CMK (cell line): Measurements from ENCODE around the gene C19orf38.

Experiments used
- DNase-seq: peaks from one replicate; pipeline ENCODE4 v3.0.0-alpha.2; 2010; ENCODE audit warnings: low read depth

Gene C19orf38, protein sequence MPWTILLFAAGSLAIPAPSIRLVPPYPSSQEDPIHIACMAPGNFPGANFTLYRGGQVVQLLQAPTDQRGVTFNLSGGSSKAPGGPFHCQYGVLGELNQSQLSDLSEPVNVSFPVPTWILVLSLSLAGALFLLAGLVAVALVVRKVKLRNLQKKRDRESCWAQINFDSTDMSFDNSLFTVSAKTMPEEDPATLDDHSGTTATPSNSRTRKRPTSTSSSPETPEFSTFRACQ

DNA sequence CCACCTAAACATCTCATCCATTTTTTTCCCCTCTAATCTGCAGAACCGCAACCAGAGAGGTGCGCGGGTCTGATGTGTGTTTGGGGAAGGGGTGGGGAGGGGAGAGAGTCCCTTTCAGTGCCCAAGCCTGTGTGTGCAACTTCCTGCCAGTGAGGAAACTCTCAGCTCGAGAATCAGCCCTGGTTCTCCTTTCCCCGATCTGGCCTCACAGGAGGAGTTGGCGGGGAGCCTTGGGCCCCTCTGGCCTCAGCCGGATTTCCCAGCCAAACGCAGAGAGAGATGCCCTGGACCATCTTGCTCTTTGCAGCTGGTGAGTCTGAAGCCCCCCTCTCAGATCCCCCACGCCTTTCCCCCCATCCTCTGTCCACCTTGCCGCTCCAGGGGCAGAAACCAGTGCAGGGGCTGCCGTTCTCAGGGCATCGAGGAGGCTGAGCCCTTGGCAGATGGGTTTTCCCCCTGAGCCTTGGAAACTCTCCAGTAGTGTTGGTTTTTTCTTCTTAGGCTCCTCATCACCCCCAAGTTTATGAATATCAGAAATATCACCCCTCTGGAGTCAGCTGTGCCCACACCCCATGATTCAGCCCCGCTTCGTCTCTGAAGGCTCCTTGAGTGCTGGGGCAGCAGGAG lies at the start of gene C19orf38:
C19orf38 (plus strand) TSS at position 186 of the 627 bp plus-strand sequence; CDS start at position 280, 94 bp downstream.
- DNase-seq: no peak

DNA sequence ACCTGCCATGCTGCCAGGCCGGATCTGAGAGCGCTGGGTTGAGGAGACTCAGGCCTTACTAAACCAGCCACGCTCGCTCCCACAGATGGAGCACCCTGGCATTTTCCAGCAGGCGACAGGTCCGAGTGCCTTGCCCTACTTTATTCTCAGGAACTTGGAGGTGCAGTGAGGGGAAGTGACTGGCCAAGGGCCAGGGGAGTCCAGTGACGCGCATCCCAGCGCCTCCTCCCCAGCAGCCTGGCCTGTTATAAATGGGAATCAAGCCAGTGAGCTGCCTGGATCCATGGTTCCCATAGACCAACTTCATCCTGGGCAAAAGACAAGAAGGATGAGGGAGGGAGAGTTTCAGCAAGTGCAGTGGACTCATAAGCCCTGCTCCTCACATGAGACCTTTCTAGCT lies 47.7 kb upstream of the C19orf38 start:
- DNase-seq: no peak

DNA sequence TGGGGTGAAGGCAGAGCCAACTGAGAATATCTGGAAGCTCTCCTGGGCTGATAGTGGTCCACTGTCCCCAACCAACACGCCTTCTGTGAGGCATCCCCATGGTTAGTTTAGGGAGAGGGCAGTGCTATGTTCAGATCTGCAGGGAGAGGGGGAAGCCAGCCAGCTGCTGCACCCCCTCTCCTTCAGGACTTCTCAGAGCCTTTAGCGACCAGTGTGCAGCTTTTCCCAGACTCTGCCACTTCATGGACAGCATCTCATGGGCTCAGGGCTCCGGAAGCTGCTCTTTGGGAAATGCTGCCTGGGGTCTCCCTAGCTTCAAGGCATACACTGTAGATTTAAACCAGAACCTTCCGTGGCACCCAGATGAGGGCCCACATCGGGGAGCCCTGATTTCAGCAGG lies 45.7 kb upstream of the C19orf38 start:
- DNase-seq: no peak

DNA sequence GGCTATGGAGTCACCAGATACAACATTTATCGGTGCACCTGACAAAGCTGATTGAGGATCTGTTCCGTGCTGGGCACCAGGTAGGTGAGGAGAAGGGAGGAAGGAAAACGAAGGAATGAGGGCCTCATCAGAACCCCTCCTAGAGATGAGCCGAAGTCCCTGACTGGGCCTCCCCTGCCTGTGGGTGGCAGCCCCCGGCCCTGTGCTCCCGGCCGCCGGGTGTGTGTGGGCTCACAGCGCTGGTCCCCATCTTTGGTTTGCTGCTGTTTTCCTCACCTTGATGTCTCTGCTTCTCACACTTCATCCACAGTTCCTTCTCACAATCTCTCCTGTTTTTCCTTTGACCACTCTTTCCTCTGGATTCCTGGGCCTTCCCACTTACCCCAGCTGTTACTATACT lies 45.0 kb upstream of the C19orf38 start:
- no peak for DNase-seq

DNA sequence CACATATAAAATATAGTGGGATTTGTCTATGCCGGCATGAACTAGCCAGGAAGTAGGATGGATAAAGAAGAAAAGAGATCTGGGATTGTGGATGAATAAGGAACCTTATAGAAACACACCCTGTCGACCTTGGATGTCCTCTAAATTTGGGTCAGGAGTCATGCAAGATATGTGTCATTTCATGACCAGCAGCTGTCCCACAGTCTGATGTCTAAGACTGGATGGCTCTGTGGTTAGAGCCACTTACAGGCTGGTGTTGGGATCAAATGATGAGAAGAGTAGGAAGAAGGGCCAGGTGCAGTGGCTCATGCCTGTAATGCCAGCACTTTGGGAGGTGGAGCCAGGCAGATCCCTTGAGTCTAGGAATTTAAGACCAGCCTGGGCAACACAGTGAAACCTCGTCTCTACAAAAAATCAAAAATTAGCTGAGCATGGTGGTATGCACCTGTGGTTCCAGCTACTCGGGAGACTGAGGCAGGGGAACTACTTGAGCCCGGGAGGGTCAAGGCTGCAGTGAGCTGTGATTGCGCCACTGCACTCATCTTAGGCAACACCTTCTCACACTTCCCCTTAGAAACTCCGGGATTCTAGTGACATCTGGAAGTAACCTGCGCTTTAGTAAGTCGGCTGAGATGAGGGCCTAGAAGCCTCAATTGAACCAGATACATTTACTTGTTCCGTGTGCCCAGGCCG lies 43.0 kb upstream of the C19orf38 start:
- DNase-seq: no peak

DNA sequence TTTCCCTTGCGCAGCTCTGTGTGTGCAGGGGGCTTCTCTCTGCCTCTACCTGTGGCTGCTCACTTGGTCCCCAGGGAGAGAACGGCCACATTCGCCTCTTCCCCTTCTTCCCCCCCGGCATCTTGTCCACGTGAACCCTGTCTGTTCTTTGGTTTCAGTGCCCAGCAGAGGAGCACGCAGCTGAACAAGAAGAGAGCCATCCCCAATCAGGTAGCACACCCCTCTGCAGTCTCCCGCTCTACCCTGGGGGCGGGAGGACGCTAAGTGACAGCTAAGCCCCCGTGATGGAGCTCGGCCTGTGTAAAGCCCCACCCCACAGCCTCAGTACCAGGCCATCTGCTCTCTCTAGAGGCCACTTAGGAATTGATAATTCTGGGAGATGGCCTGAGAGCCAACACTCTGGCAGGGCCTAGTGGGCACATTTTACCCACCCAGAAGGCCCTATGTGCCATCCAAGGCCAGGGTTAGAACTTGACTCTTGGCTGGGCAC lies 42.4 kb upstream of the C19orf38 start:
- no peak for DNase-seq

DNA sequence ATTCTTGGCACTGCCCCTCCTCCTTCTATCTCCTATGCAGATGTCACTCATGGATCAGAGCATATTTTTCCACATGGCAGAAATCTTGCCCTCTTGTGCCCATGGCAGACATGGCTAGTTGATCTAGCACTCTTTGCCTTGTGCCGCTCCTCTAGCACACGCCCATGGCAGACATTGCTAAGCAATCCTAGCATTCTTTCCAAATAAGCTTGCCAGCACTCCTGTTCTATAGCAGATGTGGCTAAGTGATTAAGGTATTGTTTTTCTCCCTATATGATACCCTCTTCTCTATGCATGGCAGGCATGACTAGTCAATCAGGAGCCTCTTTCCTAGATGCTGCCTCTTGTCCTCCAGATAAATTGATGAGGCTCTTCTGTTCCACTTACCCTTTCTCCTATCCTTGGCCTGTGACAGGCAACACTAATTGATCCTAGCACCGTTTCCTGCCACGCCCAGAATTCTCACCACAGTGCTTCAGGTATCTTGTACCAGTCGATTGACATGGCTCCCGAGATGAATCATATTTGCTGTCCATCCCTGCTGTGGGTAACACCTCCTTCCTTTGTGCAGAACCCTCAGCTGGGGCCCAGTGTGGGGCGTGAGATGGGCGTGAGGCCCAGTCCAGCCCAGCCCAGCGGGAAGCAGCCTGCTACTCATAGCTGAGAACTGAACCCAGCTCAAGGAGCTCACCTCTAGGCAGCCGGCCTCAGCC lies 39.1 kb upstream of the C19orf38 start:
- DNase-seq: peak; percentile 49

DNA sequence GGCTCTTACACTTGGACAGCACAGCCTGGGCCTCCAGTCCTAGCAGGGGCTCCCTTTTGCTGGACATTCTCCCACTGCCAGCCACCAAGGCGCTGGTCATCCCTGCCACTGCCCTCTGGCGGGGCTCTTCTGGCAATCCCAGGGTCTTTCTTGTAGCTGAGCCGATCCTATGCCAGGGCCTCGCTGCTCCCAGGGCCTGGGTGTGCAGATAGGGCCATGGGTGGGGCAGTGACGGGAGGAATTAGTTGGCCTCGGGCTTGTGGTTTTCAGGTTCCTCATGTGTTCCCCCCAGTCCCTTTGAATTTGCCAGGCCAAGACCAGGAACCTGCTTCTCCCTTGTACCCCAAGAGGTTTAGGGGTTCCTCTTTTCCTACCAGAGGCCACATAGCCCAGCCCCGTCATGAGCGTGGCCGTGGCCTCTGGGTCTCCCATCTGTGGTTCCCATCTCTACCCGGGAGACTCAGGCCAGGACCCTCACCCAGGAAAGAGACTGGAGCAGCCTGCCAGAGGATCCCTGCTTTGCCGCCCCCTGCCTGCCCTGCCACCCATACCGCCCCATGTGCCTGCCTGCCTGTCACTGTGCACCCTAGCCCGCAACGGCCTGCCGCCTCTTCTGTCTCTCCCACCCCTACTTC lies 38.4 kb upstream of the C19orf38 start:
- DNase-seq: peak; percentile 46

DNA sequence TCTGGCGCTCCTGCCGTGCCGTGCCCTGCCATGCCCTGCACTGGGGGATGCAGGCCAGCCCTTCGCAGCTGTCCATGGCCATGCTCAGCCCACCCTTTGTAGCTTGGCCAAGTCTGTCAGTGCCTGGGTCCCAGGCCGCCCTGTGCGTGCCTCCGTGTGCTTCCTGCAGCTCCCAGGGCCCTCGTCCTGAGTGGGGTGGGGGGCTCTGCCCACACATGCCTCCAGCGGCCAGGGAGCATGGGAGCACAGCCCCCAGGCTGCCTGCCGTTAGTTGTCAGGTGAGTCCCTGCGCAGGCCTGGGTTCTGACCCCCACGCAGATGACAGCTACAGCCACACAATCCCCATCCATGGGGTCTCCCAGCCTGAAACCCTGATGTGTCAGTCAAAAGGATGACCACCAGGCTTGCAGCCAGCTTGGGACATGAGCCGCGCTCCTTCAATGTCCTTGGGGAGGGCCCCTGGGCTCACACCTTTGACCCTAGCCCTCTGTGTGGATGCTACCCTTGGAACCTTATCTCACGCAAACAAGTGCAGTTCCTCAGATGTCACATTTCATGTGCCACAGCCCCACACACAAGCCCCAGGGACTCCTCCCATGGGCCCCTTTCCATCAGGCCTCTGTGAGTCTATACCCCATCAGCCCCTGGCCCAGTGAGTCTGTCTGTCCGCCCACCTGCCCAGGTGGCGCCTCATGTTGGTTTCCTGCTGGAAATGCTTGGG lies 36.7 kb upstream of the C19orf38 start:
- no peak for DNase-seq

DNA sequence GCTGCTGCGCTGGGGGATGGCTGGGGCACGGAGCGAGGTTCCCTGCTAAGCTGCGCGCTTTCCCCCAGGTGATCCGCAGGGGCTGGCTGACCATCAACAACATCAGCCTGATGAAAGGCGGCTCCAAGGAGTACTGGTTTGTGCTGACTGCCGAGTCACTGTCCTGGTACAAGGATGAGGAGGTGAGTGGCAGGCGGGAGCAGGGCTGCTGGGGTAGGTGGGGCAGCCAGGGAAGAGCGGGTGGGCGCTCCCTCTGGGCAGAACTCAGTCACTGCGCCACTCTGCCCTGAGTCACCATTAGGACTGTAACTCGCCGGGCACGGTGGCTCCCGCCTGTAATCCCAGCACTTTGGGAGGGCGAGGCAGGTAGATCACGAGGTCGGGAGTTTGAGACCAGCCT lies 36.0 kb upstream of the C19orf38 start:
- DNase-seq: peak; percentile 38

DNA sequence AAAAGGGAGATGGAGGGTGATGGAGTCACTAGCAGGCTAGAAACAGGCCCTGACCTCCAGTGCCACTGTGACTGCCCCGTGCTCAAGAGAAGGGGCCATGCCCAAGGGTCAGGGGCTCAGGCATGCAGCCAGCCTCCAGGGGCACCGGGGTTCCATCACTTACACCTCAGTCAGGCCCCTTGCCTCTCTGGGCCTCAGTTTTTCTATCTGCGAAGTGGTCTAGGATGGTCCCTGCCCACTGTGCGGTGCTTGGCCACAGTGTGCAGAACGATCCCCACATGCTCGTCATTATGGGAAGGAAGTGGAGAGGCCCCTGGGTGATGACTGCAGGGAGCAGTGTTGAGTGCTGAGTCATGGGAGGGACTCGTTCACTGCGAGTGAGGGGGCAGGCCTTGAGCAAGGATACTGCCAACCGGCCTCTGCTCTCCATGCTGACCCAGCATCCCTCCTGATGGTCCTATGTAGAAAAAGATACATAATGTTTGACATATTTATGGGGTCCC lies 35.3 kb upstream of the C19orf38 start:
- DNase-seq: peak; percentile 86

DNA sequence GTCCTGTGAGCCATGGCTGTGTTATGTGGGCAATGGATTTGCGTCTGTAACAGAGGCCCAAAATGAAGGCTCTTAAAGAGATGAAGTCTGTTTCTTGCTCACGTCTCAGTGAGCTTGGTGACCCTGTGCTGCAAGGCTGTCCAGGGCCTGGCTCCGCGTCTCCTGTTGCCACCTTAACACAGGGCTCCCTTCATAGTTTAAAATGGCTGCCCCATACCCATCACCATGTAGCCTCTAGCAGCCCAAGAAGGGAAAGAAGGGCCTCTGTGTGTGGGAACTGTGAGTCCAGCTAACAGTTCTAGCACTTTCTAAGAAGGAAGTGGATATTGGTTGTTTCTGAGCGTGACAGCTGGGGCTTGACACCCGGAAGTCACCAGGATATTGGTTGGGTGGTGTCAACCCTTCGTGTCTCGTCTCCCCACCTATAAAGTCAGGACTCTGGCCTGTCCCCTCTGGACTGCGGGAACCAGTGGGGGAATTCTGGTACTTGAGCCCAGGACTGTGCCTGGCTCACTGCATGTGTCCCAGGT lies 33.1 kb upstream of the C19orf38 start:
- DNase-seq: no peak

DNA sequence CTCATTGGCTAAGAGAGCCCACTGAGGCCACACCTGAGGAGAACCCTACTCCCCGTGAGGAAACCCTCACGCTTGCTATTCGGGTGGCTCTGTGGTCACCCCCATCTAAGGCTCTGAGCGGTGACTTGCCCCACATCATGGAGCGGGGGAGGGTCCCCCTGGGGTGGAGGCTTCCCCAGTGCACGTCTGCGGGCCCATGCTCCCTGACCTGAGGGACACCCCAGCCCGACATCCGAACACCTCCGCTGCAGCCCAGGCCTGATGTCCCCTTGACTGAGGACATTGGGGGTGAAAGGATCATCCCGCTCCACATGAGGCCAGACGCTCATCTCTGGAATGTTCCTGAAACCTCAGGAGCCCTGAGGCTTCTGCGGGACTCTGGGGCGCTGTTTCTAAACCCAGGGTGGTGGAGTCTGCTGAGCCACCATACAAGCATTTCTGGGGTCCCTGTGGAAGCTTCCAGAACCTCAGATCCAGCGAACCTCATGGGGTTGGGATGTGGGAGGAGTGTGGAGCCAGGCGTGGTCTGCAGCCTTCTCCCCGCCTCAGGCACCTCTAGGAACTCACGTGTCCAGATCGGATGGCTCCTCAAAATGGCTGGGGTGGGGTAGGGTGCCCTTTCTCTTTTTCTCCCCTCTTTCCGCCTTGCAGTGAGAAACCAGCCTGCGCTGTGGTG lies 32.1 kb upstream of the C19orf38 start:
- DNase-seq: no peak

DNA sequence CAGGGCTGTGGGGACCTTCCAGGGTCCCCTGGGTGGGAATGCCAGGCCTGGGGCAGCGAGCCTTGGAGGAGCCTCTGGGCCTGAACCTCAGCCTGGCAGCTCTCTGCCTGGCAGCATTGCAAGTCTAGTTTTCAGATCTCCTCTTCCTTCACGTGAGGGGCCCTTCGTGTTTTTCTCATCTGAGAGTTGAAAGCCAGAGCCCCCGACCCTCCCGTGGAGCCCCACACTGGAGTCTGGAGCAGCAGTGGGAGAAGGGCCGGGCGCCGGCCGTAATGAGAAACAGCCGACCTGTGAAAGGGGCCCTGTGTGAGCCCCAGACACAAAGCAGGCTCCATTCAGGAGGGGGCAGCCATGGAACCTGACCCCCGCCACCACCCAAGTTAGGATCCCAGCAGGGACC lies 31.5 kb upstream of the C19orf38 start:
- no peak for DNase-seq

DNA sequence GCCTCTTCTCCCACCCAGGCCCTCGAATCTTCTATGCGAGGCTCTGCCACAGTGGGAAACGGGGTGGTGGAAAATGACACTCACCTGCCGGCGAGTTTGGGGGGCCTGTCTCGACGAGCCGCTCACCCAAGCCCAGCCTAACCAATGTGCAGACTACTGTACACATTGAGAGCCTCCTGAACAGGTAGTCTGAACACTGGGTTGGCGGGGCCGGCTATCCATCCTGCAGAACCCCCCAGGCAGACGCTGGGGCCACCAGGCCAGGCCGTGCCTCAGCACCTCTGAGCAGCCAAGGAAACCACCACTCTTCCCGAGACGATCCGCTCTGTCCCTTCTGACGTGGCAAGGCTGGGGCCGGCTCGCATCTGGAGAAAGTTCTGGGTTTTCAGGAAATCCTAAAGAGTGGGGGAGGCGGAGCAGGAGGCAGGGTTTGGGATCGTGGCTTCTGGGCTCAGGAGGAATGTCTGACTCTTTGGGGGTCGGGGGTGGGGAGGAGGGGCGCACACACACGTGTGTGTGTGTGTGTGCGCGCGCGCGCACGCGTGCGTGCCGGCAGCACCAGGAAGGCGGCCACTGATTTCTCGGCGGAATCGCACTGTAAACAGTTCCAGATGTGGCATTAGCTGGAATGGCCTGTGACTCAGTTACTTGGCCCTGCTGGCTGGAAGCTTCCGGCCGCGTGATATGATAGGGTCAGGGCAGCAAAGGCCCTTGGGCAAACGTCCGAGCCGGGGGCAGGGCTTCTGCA lies 30.8 kb upstream of the C19orf38 start:
- no peak for DNase-seq

DNA sequence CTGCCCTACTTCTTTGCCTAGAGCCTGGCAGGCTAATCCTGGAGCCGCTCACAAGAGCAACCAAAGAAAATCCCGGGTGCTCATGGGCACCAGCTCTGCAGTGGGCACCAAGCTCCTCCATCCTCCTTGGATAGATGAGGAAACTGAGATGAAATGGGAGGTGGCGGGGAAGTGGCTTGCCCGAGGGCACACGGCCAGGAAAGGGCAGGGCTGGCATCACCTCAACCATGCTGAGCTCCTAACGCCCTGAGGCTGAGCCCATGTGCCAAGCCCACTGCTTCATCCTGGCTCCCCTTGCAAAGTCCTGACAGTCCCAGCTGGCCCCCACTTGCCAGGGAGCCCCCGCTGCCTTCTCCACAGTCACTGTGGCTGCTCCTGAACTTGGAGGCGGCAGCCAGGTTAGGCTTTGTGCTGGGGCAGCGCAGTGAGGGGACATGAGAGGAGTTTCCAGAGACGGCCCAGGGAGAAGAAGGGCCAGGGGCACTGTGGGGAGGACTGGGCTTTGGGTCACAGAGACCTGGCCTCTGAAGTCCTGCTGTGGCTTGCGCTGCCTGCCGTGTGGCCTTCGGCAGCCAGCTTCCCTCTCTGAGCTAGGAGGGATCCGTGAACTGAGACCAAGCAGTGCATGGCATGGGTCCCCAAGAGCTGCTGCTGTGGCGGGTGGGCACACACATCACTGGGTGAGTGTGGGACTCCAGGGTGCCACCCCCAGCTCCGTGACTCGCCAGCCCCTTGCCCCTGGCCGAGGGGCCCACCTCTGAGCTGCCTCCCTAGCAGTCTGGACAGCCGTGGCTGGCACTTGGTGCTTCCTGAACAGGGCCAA lies 29.7 kb upstream of the C19orf38 start:
- no peak for DNase-seq

DNA sequence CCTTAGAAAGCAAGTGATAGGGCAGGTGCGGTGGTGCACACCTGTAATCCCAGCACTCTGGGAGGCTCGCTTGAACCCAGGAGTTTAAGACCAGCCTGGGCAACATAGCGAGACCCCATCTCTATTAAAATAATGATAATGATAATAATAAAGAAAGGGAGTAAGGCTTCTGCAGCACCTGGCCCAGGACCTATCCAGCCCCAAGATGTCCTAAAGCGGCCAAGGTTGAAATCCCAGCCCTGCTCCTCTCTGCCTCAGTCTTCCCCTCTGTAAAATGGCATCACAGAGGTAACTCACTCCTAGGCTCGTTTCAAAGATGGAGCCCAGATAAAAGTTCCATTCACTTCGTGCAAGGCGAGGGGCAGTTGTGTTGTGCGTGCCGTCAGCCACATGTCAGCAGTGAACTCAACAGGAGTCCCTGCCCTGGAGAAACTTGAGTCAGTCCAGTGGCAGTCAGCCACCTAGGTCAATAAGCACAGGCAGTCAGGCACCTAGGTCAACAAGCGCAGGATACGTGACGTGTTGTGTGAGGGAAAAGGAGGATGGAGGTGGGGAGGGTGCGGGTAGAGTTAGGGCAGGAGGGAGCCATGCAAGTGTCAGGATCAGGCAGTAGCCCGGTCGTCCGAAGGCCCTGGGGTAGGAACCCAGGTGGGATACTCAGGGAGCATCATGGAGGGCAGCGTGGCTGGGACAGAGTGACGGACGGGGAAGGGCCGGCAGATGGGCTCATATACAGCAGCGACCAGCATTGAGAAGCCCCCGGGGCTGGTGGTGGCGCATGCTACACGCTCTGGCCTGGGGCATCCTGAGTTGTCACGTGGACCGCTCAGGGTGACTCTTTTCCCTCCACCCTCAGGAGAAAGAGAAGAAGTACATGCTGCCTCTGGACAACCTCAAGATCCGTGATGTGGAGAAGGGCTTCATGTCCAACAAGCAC lies 28.8 kb upstream of the C19orf38 start:
- no peak for DNase-seq

DNA sequence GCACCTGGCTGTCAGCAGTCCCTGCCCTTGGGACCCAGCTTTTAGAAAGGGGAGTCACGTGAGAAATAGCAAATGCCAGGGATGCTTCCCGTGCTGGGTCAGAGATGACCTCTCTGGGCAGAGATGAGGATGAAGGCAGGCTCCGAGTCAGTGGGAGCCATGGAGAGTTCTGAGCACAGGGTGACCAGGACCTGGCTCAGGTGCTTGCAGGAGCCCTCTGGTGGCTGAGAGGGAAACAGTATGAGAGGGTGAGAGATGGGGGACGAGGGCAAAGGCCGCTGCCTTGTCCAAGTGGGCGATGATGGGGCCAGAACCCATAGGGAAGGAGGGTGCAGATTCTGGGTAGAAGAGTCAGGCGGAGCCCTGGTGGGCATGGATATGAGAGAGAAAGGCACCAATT lies 28.0 kb upstream of the C19orf38 start:
- no peak for DNase-seq
